Measurements from ENCODE around the gene UTP3.

- TF ChIP-seq EZH2 (IDR thresholded peaks at IDR 0.05; ENCODE audit: insufficient read depth, poor library complexity, severe bottlenecking) (no peak), EZH2phosphoT487 (IDR thresholded peaks at IDR 0.05; ENCODE audit: insufficient read depth, low read depth) (no peak)
Measured at GRCh38 chr4:70666369-70666768, 22.0 kb upstream of the UTP3 start, which contains the start of gene JCHAIN.
